ENCODE data around the gene ASB13. TPM values are rescaled to one million over a fixed set of nuclear protein-coding genes. Genes with fewer than 3 reads are reported as not detected.

The ASB13 gene
- polyA plus RNA-seq, 1 of the 3 experiments (the other 2 are of a cell fraction) = 9.2 TPM

GRCh38 chr10:5688587-5688986 is 22.2 kb upstream of the ASB13 start:
- peaks cover 53% of the 10 kb centered on the region for H4K20me1 ChIP-seq (ENCODE audit: insufficient read depth)
- peaks cover 8 to 14% of the 10 kb centered on the region in 2 experiments for H3K4me1 ChIP-seq (ENCODE audit: control insufficient read depth in 1 of 2, insufficient read depth in 2 of 2, low read depth in 1 of 2, low read length in 1 of 2)
- no peak for DNase-seq
- H3K27ac ChIP-seq (ENCODE audit: low read depth in 2 of 2, low read length in 1 of 2) = no peak overlapping the region
- no peak overlapping the region for H3K4me3 ChIP-seq (ENCODE audit: low read depth in 2 of 2, low read length in 1 of 2)
- peaks cover 8% of the 10 kb centered on the region for H3F3A ChIP-seq (replicated peaks; ENCODE audit: insufficient read depth)
- H3K9me3 ChIP-seq = no peaks in the 10 kb centered on the region; the same call in 1 of the 2 replicates
- 98% methylated on average over 3 of the region's 3 CpGs for WGBS (ENCODE audit: low lambda C conversion rate)
- POLR2A ChIA-PET = no interaction called here
- peaks cover 89% of the 10 kb centered on the region for H3K79me2 ChIP-seq (ENCODE audit: insufficient read depth)
- TF ChIP-seq NFIC (IDR thresholded peaks at IDR 0.05; ENCODE audit: borderline replicate concordance) = no peak
- TF ChIP-seq ELF1 (IDR thresholded peaks at IDR 0.05) = no peak
- no peak for TF ChIP-seq ZBTB33 (IDR thresholded peaks at IDR 0.05; ENCODE audit: borderline replicate concordance, low read depth)
- no peak for TF ChIP-seq GATA2 (CRISPR knock-in tag; IDR thresholded peaks at IDR 0.05)
- TF ChIP-seq NRF1 (IDR thresholded peaks at IDR 0.05; ENCODE audit: low read depth, low read length) = no peak
- no peak for TF ChIP-seq SIN3A (IDR thresholded peaks at IDR 0.05; ENCODE audit: borderline replicate concordance, low read depth, low read length)
- TF ChIP-seq FOXJ3 (CRISPR knock-in tag; IDR thresholded peaks at IDR 0.05) = no peak
- no peak for TF ChIP-seq YY1 (IDR thresholded peaks at IDR 0.05; ENCODE audit: low read depth)
- TF ChIP-seq MAX (IDR thresholded peaks at IDR 0.05; ENCODE audit: low read depth) = no peak
- TF ChIP-seq IRF3 (IDR thresholded peaks at IDR 0.05; ENCODE audit: low read depth, low read length) = no peak
- TF ChIP-seq FOXM1 (IDR thresholded peaks at IDR 0.05; ENCODE audit: low read depth) = no peak
- no peak for TF ChIP-seq USF1 (IDR thresholded peaks at IDR 0.05; ENCODE audit: borderline replicate concordance, low read depth)
- no peak for TF ChIP-seq SMC3 (IDR thresholded peaks at IDR 0.05; ENCODE audit: low read depth, low read length)
- no peak for TF ChIP-seq PBX3 (IDR thresholded peaks at IDR 0.05)
- no peak for TF ChIP-seq REST (IDR thresholded peaks at IDR 0.05; ENCODE audit: low read depth, low read length)
- no peak for TF ChIP-seq TCF12 (IDR thresholded peaks at IDR 0.05)
- TF ChIP-seq CTCF (IDR thresholded peaks at IDR 0.05) = no peak
- no peaks in the 10 kb centered on the region for H3K9me2 ChIP-seq
- peaks cover 0 to 20% of the 10 kb centered on the region in 2 experiments for H3K36me3 ChIP-seq (replicated peaks in 1 of 2; ENCODE audit: control insufficient read depth in 1 of 2, insufficient read depth in 2 of 2, low read length in 1 of 2)
- CTCF ChIA-PET = interaction anchor here (0.7 kb wide), 1 partner anchor 99 kb away, joined by 3 read pairs; no protein-coding TSS in a partner anchor
- H3K4me2 ChIP-seq = no peak overlapping the region
- no peaks in the 10 kb centered on the region for H3K27me3 ChIP-seq (ENCODE audit: insufficient read depth)
- H2AFZ ChIP-seq (ENCODE audit: low read depth) = no peak overlapping the region
- no peak overlapping the region for H3K9ac ChIP-seq
